Measurements from ENCODE around the gene DGAT2.

DNA sequence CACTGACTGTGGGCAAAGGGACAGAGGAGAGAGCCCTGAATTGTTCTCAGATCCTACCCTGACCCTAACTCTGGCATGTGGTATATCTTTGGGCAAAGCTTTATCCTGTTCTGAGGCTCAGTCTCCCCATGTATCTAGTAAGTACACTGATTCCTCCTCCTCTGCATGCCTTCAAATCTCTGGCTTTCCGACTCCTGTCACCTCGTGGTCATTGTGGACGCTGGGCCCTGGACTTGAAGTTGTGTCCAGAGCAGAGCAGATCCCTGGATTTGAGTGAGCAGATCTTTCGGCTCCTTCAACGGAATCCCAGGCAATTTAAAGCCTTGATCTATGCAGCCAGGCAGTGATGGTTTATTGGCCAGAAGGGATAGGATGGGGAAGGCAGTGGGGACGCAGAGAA is 47.9 kb upstream of the DGAT2 start:
- TF ChIP-seq, protein P1, sequence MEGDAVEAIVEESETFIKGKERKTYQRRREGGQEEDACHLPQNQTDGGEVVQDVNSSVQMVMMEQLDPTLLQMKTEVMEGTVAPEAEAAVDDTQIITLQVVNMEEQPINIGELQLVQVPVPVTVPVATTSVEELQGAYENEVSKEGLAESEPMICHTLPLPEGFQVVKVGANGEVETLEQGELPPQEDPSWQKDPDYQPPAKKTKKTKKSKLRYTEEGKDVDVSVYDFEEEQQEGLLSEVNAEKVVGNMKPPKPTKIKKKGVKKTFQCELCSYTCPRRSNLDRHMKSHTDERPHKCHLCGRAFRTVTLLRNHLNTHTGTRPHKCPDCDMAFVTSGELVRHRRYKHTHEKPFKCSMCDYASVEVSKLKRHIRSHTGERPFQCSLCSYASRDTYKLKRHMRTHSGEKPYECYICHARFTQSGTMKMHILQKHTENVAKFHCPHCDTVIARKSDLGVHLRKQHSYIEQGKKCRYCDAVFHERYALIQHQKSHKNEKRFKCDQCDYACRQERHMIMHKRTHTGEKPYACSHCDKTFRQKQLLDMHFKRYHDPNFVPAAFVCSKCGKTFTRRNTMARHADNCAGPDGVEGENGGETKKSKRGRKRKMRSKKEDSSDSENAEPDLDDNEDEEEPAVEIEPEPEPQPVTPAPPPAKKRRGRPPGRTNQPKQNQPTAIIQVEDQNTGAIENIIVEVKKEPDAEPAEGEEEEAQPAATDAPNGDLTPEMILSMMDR (IDR thresholded peaks at IDR 0.05; ENCODE audit: low read length), result no peak
- no peak for TF ChIP-seq EZH2 (IDR thresholded peaks at IDR 0.05; ENCODE audit: borderline replicate concordance, low read length)

All from OCI-LY1 (cell line).